GM21447 (cell line): ENCODE data around the gene VSIG4.

Experiments
- ATAC-seq: cut with Tn5 transposase; IDR thresholded peaks from one replicate; pipeline ENCODE4 v1.9.1; 2021; ENCODE audit not compliant: unreplicated experiment

VSIG4 gene

GRCh38 chrX:66009231-66009845 lies 30.5 kb downstream of the VSIG4 start:
- no peak for ATAC-seq

GRCh38 chrX:66008328-66008970 lies 31.4 kb downstream of the VSIG4 start:
- no peak for ATAC-seq

GRCh38 chrX:66007851-66008250 lies 32.0 kb downstream of the VSIG4 start:
- no peak for ATAC-seq

DNA sequence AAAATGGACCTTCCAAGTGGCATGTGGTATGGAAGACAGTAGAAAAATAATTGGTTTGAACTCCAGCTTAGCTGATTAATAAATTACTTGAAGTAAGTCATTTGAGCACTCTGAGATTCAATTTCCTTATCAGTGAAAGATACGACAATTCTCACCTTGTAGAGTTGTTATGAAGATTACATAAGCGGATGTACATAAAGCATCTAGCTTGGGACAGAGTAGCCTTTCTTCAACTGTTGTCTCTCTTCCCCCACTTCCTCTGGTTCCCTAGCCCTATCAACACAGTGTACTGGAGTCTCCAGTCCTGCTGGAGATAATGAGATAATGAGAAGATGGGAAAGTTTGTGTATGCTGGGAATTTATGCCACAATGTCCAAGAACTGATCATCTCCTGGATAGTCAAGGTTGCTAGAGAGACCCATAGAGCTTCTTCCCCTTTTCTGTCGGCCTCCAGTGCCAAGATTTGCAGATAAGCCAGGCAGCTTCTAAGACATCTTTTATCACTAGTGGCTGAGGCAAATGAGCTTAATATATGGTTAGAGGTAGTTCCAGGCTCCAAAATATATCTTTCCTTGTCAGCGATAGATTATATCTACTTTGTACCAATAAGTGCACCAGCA lies 33.9 kb downstream of the VSIG4 start:
- ATAC-seq, result no peak

DNA sequence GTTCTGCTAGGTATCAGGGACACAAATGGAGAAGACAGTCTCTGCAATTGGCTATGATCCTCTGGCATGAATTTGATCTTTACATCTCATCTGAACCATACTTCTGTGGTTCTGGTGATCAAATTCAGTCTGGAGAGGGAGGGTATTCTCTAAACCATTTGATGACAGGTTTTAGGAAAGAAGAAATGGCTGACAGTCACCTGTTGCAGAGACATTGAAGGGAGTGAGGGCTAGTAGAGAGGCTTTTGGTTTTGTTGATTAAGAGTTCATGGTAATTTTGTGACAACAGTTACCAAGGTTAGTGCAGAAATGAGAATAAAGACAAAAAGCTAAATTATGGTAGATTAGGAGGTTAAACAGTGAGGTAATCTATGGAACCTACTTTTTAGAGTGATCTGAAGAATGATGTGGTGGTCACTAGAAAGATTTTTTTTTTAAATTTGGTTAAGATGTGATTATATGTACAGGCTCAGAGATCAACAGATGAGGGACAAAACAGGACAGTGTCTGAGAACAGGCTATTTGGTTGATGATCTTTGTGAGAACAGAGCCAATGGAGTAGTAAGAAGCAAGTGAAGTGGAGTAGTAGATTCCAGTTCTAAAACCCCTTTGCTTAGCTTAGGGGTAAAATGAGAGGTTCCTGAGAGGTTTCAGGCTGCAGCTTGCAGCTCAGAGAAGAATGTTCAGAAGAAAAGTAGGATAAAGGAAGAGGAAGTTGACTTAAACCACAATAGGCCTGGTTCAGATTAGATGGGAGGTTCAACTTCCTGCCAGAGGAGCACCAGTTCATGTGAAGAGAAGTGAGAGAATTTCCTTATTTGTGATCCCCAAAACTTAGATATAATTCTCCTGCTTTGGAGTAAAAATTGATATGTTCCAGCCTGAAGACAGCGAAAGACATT lies 34.7 kb downstream of the VSIG4 start:
- ATAC-seq, result no peak

DNA sequence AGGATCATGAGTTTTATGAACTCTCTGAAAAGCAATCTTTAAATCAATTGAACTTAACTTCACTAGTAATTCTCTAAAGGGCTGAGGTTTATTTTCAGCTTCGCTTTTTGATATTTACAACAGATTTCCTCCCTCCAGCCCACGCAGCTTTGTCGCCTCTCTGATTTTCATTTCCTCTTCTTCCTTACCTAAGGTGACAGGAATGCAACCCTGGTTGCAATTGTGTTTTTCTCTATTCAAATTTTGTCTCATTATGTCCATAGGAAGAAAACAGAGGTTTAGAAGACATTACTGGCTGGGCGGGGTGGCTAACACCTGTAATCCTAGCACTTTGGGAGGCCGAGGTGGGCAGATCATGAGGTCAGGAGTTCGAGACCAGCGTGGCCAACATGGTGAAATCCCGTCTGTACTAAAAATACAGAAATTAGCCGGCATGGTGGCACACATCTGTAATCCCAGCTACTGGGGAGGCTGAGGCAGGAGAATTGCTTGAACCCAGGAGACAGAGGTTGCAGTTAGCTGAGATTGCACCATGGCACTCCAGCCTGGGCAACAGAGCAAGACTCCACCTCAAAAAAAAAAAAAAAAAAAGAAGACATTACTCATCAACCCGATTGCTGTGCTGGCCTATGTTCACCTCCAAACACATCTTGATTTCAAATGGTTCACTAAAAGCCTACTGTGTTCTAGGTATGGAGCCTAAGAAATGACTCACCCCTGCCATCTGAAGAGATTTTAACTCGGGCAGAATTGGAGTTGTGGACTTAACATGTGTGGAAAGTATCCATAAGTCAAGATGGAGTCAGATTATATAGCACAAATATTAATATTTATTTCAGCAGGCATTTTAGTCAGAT lies 36.8 kb downstream of the VSIG4 start:
- ATAC-seq, result peak; percentile 60

GRCh38 chrX:66001596-66001995 lies 38.3 kb downstream of the VSIG4 start:
- no peak for ATAC-seq

DNA sequence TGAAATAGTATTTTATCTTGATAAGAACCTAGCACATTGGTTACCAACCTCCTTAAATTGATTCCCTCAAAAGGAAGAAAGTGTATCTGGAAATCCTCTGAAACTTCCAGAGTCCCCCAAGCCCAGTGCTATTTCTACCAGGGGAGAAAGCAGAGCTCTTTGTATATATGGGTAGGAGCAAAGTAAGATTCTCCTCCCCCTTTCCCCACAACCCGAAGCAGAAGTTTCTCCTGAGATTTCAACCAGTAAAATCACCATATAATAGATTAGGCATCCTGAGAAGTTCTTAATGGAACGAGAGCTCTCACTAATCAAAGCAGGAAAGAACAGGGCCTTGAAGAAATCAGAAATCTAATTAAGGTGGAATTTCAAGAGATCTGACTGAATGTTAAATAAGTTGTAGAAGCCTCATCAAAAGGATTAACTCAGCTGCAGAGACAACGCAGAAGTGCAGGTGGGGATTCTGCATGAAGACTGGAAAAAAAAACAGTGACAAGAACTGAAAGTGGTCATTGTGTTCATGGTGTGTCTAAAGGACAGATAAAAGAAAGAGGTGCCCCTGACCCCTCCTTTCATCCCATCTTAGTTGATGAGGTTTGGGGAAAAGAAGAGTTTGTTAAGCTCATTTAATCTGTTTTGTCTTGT lies 39.1 kb downstream of the VSIG4 start:
- ATAC-seq, result no peak

DNA sequence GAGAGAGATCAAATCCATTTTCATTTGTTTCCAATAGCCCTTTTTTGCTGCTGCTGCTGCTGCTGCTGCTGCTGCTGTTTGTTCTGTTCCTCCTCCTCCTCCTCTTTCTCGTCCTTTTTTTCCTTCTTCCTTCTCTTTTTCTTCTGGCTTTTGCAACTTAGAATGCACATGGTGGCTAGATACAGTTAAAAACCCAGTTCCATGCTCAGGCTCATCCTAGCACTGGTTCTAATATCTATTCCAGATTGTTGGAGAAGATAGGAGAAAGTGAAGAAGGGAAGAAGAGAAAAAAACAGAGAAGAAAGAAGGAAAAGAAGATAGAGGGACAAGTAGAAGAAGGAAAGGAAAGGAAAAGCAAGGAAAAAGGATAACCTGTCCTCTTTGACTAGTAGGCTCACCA lies 39.7 kb downstream of the VSIG4 start:
- ATAC-seq, result no peak

DNA sequence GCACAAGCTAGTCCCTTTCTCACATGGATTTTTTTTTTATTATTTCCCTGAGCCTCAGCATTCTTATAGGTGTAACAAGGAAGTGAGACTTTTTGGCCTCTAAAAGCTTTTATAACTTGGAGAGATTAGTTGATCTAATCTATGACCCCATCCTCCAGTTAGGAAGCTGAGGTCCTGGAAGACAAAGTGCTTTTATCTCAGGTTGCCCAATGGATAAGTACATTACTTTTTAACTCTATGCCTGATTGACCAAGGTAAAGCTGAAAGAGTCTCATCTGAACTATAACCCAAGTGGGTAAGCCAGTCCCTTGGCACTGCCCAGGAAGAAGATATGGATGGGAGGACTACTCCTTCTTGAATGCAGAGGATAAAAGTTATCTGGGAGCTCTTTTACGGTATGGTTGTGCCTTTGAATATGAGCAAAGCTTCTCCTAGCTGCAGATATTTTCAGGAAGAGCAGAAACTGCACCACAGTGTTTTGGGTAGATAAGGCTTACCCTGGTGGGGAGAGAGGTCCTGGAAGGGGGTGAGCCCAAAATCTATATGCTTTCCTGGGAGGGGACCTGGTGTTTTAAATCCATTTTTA lies 40.2 kb downstream of the VSIG4 start:
- ATAC-seq, result no peak

GRCh38 chrX:65999029-65999562 lies 40.8 kb downstream of the VSIG4 start:
- no peak for ATAC-seq

GRCh38 chrX:65997978-65998717 lies 41.7 kb downstream of the VSIG4 start:
- no peak for ATAC-seq

- no peak for ATAC-seq
Observed at GRCh38 chrX:65994519-65995506, 45.1 kb downstream of the VSIG4 start.

DNA sequence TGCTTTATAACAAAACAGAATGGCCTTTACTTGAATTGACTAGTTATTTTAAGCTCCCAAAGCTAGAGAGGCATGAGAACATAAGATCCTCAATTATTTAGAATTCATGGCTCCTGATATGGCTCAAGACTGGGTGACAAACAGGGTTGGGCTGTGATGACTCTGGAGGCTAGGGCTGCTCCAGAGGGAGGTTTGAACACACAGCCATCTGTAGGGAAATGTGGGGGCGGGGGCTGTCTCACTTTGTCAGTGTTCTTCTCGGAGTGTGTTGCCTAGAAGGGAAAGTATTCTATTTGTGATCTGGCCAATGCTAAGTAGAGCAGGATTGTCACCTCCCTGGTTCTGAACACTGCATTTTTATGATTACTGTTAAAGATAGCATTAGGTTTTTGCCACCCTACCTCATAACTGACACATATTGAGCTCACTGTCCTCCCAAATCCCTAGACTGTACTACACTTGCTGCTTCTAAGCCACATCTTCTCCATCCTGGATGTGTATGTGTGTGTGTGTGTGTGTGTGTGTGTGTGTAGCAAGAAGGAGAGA lies 45.9 kb downstream of the VSIG4 start:
- ATAC-seq, result no peak

GRCh38 chrX:65993332-65993731 lies 46.5 kb downstream of the VSIG4 start:
- ATAC-seq, result no peak

- ATAC-seq, result no peak
Observed at GRCh38 chrX:65990702-65991101, 49.2 kb downstream of the VSIG4 start.

- no peak for ATAC-seq
Observed at GRCh38 chrX:65987811-65988210, 52.1 kb downstream of the VSIG4 start.
